Transverse colon (tissue), 4 donors: Measurements from ENCODE around the gene LILRA1.

Experiments
- POLR2A ChIP-seq: fragments of 450-650 bp; IDR thresholded peaks from one replicate; pipeline ENCODE4 v1.6.1; 2016; ENCODE audit warnings: antibody characterized with exemption, mild to moderate bottlenecking, moderate library complexity
- POLR2AphosphoS5 ChIP-seq, 3 donors: sonication (generic); formaldehyde crosslinking; IDR thresholded peaks; one replicate each; pipeline ENCODE4 v1.6.1; 2016; ENCODE audit warnings: antibody characterized with exemption in 3 of 3
- TF ChIP-seq, protein P1 (sequence below), 5 experiments: fragments of 200-600 bp in 3 of 5; fragments of 450-650 bp in 2 of 5; sonication (generic) in 3 of 5; IDR thresholded peaks; 1 replicate in 2 of 5; 2 replicates in 3 of 5; pipeline ENCODE4 v1.5.1; 2016 to 2017; ENCODE audit warnings: antibody characterized with exemption in 5 of 5, inconsistent platforms in 3 of 5, mild to moderate bottlenecking in 2 of 5, moderate library complexity in 1 of 5

DNA sequence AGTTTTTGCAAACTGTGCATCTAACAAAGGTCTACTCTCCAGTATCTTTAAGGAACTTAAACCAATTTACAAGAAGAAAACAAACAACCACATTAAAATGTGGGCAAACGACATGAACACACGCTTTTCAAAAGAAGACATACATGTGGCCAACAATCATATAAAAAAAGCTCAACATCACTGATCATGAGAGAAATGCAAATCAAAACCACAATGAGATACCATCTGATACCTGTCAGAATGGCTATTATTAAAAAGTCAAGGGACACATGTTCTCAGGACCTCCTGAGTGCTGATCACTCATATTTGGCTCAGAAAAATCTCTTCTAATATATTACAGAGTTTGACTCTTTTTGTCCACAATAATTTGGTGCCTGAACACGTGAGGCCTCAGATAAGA, 22.6 kb downstream of the LILRA1 start:
- TF ChIP-seq, protein P1, sequence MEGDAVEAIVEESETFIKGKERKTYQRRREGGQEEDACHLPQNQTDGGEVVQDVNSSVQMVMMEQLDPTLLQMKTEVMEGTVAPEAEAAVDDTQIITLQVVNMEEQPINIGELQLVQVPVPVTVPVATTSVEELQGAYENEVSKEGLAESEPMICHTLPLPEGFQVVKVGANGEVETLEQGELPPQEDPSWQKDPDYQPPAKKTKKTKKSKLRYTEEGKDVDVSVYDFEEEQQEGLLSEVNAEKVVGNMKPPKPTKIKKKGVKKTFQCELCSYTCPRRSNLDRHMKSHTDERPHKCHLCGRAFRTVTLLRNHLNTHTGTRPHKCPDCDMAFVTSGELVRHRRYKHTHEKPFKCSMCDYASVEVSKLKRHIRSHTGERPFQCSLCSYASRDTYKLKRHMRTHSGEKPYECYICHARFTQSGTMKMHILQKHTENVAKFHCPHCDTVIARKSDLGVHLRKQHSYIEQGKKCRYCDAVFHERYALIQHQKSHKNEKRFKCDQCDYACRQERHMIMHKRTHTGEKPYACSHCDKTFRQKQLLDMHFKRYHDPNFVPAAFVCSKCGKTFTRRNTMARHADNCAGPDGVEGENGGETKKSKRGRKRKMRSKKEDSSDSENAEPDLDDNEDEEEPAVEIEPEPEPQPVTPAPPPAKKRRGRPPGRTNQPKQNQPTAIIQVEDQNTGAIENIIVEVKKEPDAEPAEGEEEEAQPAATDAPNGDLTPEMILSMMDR (IDR thresholded peaks at IDR 0.05) = no peak
- TF ChIP-seq POLR2A = no peak
- TF ChIP-seq POLR2AphosphoS5 (IDR thresholded peaks at IDR 0.05) = no peak
